Brain pericyte (primary cell): ENCODE data around the gene IP6K1.
"Not testable (repeated sequence)": the region's sequence is repeated elsewhere in the genome, so short reads cannot be mapped to it uniquely, and the experiment has no call there.

ENCODE experiments used
- DNase-seq: peaks from one replicate; pipeline ENCODE4 v3.0.0-alpha.2; 2012; ENCODE audit warnings: low read depth, low spot score

Gene IP6K1

DNA sequence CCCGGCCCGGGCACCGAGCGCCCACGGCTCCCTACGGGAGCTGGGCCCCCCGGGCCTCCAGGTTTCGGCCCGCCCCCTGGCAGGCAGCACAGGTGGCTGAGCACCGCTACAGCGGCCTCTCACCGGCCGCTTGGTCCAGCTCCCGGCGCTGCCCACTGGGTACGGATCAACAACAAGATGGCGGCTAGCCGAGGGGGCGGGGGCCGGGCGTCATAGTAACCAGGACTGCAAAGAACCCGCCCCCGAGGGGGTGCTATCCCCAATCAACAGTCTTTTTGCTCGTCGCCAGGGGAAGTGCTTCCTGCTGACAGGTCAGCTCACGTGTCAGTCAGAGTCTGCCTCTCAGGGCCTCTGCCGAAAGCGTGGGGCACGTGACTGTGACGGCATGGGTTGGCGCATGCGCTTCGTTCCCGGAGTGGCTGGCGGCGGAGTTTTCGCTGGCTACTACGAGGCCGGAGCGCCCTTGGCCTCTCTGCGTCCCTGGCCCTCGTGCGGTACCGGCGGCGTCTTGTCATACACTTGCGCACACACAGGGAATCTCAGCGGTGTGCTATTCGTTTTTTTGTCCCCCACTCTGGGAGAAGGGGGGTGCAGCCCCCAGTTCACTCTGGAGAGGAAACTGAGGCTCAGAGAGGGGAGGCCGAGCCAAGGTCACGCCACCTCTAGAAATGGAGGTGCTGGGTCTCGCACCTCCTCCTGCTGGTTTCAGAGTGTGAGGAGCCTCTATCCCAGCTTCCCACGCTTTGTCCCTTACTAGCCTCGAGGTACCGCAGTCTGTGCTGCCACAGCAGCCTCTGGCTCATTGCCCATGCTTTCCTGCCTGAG, at the start of gene IP6K1:
TSS of gene IP6K1 (minus strand) at position 186 of the 825 bp plus-strand sequence. CDS start 38,502 bp downstream, outside the sequence.
- peak; percentile 98 for DNase-seq

DNA sequence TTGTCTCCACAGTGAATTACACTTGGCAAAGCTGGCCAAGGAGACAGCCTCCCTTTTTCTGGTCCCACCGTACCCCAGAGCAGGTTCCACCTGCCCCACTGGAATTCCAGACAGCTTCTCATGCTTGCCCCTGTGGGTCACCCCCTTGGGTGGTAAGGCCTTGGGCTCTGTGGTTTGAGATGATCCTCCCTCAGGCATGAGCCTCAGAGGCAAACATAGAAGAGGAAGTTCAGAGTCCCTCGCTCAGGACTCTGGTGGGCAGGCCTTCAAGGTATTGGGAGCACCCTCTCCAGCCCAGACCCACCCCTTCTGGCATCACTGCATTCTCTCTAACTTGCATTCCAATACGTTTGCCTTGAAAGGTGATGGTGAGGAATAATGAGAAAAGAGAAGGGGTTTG, 45.0 kb upstream of the IP6K1 start:
- no peak for DNase-seq

DNA sequence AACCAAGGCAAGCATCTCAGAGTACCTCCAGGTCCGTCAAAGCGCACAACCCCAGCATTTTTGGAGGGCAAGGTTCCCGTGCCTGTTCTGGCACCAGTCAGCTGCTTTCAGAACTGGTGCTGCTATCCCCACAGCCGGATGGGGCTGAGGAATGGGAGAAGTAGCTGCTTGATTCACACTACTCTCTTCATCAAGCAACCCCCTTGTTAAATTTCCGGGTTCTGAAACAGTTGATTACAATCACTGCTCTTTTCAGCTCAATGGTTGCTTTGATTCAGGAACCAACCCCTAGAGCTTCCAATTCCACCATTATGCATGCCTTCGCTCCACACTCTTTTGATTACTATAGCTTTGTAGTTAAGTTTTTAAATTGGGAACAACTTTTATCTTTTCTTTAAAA, 39.7 kb upstream of the IP6K1 start:
- no peak for DNase-seq

DNA sequence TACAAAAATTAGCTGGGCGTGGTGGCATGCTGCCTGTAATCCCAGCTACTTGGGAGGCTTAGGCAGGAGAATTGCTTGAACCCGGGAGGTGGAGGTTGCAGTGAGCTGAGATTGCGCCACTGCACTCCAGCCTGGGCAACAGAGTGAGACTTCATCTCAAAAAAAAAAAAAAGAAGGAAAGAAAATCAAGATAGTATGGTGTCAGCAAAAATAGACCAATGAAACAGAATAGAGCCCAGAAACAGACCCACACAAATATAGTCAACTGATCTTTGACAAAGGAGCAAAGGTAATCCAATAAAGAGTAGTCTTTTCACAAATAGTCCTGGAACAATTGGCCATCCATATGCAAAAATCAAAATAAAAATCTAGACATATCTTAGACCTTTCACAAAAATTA, 36.8 kb upstream of the IP6K1 start:
- not testable (repeated sequence) for DNase-seq

DNA sequence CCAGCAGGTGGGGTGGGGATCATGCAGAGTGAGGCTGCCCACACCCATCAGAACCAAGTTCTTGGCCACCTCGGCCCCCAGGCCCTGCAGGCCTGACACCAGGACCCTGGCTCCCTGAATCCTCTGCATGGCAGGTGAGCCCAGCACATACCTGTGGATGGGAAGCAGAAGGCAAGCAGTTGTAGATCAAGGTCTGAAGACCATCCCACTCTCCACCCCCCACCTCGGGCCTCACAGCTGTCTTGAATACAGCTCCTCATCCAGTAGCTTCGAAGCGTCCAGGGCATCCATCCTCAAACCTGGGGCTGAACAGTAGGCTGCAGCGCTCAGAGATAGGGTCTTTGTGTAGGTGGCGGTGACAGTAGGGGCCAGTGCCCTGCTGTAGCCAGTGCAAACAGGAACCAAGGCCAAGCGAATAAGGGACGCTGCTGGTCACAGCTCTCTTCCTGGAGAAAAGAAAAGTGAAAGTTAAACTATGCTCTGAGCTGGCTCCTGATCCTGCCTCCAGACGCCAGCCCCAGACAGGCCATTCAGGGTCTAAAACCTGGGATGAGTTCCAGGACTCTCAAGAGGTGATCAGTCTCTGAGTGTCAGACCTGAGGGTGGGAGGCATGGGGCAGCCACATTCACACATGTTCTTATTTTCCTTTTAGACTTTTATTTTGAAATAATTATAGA, 27.3 kb upstream of the IP6K1 start, which contains the start of gene UBA7:
TSS of gene UBA7 (minus strand) at position 457 of the 678 bp plus-strand sequence. CDS start at position 291, 166 bp downstream.
- no peak for DNase-seq

DNA sequence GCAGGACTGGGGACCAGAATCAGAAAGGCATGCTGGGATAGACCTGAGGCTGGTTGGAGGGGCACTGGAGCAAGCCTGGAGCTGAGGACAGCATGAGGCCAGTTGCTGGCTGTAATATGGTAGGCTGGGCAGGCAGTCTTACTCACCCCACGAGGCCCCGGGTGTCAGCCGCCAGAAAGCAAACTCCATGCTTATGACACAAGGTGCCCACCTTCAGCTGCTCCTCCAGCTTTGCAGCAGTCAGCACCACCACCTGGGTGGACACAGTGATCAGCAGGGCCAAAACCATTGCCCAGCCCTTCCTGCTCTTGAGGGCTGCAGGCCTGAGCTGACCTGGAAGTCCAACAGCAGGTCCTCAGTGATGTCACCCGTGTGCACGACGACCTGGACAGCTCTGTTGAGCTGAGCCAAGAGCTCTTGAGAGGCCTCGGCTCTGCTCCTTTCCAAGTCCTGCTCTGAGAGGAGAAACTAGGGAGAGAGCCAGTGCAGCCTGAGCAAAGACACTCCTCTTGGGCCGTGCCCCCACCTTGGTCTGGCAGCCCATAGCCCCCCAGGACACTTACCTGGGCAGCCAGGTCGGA, 26.7 kb upstream of the IP6K1 start:
- DNase-seq: no peak

DNA sequence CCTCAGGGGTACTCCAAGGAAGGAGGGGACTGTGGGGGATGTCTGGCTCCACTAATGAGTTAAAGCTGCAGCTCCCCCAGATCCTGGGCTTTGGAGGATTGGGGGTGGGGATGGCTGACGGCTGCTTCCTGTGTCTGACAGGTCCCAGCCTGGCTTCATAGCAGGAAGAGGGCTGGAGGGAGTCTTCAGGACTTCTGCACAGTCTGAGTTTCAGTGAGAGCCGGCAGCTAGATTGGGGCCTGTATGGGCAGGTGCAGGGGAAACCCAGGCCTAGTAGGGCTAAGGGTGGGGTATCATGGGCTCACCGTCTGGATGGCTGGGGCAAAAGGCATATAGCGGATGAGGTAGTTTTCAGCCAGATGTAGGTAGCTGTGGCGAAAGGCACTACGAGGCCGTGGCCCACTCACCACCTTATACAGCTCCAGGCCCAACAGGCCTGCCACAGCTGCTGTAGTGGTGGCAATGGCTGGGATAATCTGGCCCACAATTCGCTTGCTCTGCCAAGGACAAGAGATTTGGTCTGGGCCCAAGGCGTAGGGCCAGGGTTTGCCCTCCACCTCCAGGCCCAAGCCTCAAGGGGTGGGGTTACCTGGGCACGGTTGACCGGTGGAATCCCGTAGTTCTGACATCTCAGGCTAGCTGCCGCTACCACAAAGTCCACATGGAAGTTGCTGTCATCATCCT, 21.2 kb upstream of the IP6K1 start:
- DNase-seq: no peak

DNA sequence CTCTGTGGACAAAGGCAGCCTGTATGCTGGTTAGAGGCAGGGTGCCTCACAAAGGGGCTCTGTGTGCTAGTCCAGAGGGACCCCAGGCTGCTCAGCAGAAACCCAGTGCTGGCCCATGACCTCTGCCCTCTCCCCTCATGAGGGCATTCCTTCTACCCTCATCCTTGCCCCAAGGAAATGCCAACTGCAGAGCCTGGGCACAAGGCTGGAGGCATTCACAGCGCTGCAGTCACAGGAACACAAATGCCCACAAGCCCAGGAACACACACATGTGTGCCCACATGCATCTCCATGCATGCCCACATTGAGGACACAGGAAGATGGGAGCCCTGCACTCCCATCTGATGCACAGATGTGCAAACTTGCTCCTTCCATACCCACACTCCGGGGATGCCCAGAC, 20.5 kb upstream of the IP6K1 start:
- no peak for DNase-seq

DNA sequence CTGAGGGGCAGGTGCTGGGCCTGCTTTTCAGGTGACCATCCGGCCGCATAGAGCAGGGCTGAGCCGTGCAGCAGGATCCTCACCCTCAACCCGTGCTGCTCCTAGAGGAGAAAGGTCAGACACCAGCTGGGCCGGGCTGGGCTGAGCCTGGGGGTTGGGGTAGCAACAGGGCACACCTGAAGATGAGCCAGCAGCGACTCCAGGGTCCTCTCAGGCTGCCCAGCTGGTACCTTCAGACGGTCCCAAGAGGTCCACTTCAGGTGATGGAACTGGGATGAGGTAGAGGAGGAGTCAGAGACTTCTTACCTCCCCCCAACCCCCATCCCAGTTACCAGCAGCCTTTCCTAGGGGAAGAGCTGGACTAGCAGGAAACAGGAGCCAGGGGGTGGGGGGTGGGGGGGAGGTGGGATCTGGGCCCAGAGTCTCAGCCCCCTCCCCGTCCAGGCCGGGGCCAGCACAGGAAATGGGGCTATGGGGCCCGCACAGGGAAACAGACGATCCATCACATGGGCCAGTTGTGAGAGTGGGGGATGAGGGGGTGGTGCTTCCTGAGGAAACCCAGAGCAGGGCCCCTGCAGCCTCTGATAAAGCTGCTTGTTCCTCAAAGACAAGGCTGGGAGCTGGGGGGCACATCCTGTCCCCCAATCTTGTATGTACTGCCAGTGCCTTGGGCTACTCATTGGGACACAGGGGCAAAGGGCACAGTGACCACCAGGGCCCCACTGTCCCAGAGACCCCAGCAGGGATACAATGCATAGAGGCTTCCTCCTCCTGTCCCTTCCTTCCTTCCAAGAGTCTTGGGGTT, 19.8 kb upstream of the IP6K1 start:
- no peak for DNase-seq

DNA sequence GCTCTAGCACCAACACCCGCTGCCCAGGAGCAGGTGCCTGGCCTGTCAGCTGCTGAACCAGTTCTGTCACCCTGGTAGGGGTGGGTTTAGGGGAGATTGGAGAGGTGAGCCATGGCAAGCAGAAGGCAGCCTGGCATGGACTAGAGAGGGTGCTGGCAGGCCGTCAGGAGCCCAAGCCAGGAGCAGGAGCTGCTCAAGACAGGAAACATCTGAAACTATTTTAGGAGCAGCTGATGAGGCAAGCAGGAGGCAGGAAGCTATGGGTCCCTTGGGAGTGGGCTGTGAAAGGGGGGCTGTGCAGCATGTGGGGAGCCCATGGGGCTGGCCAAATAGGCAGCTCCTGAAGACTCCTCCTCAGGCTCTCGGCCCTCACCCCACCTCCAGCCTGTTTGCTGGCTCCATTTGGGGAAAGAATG, 19.0 kb upstream of the IP6K1 start:
- peak; percentile 72 for DNase-seq

DNA sequence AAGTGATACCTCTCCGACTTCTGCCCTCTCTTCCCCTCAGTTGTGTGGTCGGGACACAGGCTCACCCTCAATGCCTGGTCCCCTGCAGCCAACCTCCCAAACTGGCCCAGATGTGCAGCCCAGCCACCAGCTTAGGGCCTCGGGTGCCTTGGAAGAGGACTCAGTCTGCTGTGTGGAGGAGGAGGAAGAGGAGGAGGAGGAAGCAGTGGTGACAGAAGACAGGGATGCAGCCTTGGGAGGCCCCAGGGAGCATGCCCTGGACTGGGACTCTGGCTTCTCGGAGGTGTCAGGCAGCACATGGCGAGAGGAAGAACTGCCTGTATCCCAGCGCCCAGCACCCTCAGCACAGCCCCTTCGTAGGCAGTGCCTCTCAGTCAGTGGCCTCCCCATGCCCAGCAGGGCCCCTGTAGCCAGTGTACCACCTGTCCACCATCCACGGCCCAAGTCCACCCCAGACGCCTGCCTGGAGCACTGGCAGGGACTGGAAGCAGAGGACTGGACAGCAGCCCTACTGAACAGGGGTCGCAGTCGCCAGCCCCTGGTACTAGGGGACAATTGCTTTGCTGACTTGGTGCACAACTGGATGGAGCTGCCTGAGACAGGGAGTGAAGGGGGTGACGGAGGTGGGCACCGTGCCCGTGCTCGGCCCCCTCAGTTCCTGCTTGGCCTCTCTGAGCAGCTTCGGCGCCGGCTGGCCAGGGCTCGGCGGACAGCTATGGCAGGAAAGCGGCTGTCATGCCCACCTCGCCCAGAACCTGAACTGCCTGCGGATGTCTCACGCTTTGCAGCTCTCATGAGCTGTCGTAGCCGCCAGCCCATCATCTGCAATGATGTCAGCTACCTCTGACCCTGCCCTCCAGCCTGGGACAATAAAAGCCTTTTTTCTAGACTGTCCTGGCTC, 18.0 kb upstream of the IP6K1 start:
- no peak for DNase-seq

DNA sequence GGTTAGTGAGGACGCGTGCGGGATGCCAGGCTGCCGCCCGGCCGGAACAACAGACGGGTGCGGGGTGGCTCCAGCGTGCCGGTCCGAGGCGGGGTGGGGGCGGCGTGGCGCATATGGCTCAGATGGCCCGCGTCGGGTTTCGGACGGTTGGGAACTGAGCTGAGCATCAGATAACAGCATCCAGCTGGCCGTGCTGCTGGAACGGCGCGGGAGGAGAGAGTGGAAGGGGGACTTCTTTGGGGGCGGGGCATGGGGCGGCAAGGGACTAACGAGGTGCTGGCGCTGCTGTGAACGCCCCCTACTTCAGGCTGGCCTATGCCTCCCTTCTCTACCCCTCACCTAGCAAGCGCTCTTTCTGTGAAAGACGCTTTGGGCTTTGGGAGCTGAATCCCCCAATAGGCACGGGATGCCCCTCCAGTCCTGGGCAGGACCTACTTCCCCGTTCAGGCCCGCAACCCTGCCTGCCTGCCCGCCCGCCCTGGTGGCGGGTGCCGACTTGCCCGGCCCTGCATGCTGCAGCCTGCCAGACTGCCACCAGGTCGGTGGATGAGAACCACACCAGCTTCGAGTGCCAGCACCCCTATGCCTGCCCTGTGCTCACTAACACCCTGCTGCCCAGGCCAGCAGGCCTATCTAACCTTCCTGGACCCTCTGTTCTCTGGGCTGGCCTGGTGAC, 17.3 kb upstream of the IP6K1 start:
- DNase-seq: no peak

DNA sequence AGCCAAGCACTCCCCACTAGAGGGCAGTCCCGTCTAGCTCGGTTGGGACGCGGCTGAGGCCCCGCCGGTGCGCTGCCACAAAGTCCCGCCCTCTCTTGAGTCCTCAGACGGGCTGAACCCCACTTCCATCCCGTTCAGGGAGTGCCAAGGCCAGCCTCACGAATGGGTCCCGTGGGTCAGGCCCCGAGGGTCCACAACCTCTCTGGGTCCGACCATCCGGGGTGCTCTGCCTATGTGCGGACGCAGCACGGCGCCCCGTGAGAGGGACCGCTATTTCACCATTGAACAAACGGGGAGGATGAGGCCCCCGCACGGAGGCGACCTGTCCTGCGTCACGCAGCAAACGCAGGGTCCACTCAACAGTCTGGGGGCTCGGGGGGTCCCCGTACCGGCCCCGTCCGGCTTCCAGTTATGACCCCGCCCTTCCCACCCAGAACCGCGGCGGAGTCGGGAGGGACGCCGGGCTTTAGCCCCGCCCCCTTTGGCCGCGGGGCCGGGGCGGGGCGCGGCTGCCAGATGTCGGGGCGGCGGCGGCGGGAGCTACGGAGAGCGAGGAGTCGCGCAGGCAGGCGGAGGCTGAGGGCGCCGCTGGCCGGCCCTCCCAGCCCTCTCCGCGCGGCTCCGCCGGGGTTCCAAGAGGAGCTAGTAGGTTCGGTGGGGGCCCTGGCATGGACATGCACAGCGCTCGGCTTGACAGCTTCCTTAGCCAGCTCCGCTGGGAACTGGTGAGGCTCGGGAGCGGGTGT, 16.6 kb upstream of the IP6K1 start, which contains the start of gene INKA1:
TSS of gene INKA1 (plus strand) at position 543 of the 746 bp plus-strand sequence. CDS start at position 675, 132 bp downstream.
- peak; percentile 47 for DNase-seq

DNA sequence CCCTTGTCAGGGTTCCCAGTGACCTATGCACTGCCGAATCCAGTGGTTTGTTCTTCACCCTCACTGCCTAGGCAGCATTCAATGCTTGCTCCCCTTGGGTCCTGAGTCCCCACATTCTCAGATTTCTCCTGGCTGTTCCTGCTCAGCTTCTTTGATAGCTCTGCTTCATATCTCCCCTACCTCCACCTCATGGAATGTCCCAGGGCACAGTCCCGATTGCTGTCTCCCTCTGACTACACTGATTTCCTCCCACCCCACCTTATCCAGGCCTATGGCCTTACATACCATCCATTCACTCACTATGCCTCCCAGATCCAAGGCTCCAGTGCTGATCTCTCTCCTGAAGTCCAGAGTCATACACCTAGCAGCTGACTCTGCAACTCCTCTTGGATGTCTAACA, 14.8 kb upstream of the IP6K1 start:
- DNase-seq: no peak

DNA sequence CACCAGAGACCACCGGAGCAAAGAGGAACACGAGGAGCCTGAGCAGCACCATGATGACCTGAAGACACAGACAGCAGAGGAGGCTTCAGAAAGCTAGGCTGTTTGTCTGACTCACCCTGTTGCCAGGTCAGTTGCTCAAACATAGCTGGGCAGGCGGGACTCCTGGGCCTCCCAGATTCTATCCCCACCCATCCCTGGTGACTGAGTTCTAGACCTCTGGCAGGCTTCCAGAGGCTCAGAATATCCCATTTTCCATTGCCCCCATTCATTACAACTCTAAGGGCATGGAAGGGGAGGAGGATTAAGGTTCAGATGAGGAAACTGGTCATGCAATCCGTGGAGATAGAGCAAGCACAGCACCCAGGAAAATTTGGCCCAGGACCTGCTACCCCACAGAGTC, 13.4 kb upstream of the IP6K1 start, which contains the start of gene CDHR4:
TSS of gene CDHR4 (minus strand) at position 113 of the 400 bp plus-strand sequence. CDS start at position 52, 61 bp downstream.
- DNase-seq: no peak

DNA sequence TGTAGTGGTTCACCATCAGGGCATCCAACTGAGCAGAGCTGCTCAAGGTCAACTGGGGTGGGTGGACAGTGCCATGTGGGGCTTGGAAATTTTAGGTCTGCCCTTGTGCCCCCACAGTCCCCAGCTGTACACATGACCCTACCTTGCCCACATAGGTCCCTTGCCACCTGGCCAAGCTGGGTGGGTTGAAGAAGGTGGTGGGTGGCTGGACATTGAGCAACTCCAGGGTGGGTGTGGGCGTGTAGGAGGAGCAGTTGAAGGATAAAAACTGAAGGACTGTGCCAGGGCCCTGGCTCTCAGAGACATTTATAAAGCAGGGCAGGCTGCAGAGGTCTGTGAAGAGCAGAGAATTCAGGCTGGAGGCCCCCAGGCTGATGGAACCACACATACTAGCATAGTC, 12.8 kb upstream of the IP6K1 start:
- no peak for DNase-seq

DNA sequence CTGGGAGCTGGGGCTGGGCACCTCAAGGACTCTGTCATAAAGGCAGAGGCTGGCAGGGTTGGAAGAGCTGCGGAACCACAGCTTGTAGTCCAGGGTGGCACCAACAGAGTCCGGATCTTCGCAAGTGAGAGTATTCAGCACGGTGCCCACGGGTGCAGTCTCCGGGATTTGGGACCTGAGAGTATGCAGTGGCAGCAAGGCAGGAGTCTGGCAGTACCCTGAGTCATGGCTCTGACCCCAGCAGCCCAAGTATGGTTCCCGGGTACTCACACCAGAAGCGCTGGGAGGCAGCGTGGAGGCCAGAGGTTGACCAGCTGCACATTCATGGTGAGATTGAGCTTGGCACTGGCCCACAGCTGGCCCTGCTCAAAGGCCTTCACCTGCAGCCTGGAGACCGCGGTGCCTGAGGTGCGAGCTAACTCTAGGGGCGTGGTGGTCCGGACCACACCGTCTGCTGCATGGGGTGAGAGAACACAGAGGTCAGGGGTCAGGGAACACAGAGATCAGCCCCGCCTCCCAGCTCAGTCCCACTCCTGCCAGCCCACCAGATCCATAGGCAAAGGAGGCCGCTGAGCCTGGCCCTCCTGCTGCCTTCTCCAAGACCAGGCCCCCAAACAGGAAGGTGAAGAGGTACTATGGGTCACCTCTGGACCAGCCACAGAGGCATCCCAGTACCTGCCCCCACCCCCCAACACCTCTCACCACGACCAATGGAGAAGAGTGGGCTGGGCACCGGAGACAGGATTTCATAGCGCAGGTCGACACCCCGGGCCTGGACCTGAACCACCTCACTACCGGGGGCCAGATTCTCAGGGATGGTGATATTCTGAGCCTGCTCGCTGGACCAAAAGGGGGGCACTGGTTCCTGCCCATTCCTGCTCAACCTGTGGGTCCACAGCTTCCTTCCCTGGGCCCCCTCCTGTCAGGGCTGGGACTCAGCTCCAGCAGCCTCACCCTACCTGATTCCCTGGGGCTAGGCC, 8.9 kb upstream of the IP6K1 start:
- DNase-seq: no peak
